SK-N-MC (cell line): ENCODE measurements around the gene SPIN1.

ENCODE experiments used
- EZH2 ChIP-seq: fragments of 200-600 bp; sonication (generic); IDR thresholded peaks from one replicate; pipeline ENCODE4 v1.6.1; 2017; ENCODE audit warnings: antibody characterized with exemption
- POLR2AphosphoS5 ChIP-seq: IDR thresholded peaks from 2 replicates; pipeline ENCODE4 v1.6.1; 2012; ENCODE audit warnings: mild to moderate bottlenecking, low read depth, low read length, borderline replicate concordance

GRCh38 chr9:88388886-88389605 is 802 bp downstream of the SPIN1 start:
- TF ChIP-seq EZH2 = no peak
- 0 out of 2 replicates have a peak, but pooled peaks have one; percentile 16 for TF ChIP-seq POLR2AphosphoS5
